Panc1 (cell line): ENCODE measurements around the gene MBD3L4. TPM values are rescaled to one million over a fixed set of nuclear protein-coding genes. Genes with fewer than 3 reads are reported as not detected.

Source experiments
- ATAC-seq: fragments of 200-7000 bp; cut with Tn5 transposase; 2 replicates; pipeline ENCODE4 v1.9.1; 2020; ENCODE audit warnings: mild to moderate bottlenecking, moderate library complexity
- BruUV-seq: library from RNA; stranded (reverse); fragments of 400-500 nt; replicated peaks from 2 replicates; lab custom pipeline; 2021; lab: Mats Ljungman, UMichigan
- CTCF ChIA-PET: fragments of 300-600 bp; sonication (Branson Sonifier 250); formaldehyde crosslinking; loops from one replicate; lab custom pipeline; 2022; ENCODE audit warnings: antibody characterized with exemption; lab: Charles Lee
- POLR2A ChIA-PET: fragments of 300-600 bp; sonication (Branson Sonifier 250); formaldehyde crosslinking; loops from one replicate; lab custom pipeline; 2022; ENCODE audit warnings: antibody characterized with exemption; lab: Charles Lee
- DNase-seq: peaks from one replicate; pipeline ENCODE4 v3.0.0-alpha.2; 2010; ENCODE audit warnings: low read depth, low spot score
- H3K27ac ChIP-seq: 2 replicates; pipeline ENCODE4 v1.5.1; 2011; ENCODE audit warnings: mild to moderate bottlenecking, low read length, inconsistent platforms
- H3K27me3 ChIP-seq: fragments of 200-500 bp; sonication (Bioruptor generic); 2 replicates; pipeline ENCODE4 v1.6.0; 2014; ENCODE audit warnings: low read length, inconsistent platforms; ENCODE audit not compliant: control insufficient read depth, insufficient read depth
- H3K36me3 ChIP-seq: fragments of 200-500 bp; sonication (Bioruptor generic); 2 replicates; pipeline ENCODE4 v1.5.1; 2014; ENCODE audit warnings: inconsistent platforms, mild to moderate bottlenecking, low read length, moderate library complexity; ENCODE audit not compliant: control insufficient read depth, insufficient read depth
- H3K4me1 ChIP-seq: 2 replicates; pipeline ENCODE4 v1.5.1; 2011; ENCODE audit warnings: inconsistent platforms, mild to moderate bottlenecking, low read length, moderate library complexity; ENCODE audit not compliant: control insufficient read depth, insufficient read depth
- H3K4me3 ChIP-seq, 2 experiments: 2 replicates each; pipeline ENCODE4 v1.5.1; 2011 to 2012; ENCODE audit warnings: low read depth in 2 of 2, low read length in 2 of 2, mild to moderate bottlenecking in 2 of 2, inconsistent platforms in 1 of 2, moderate library complexity in 1 of 2
- H3K9me3 ChIP-seq: fragments of 200-500 bp; sonication (Bioruptor generic); 2 replicates; pipeline ENCODE4 v1.5.1; 2014; ENCODE audit warnings: low read depth, mild to moderate bottlenecking, inconsistent platforms, low read length, moderate library complexity; ENCODE audit not compliant: control insufficient read depth, insufficient read depth
- POLR2AphosphoS5 ChIP-seq: IDR thresholded peaks from 2 replicates; pipeline ENCODE4 v1.6.1; 2012; ENCODE audit warnings: mild to moderate bottlenecking, low read depth, low read length, moderate library complexity
- SIN3A ChIP-seq: IDR thresholded peaks from 2 replicates; pipeline ENCODE4 v1.6.1; 2012; ENCODE audit warnings: low read depth, mild to moderate bottlenecking, low read length, moderate library complexity, borderline replicate concordance; ENCODE audit not compliant: insufficient read depth
- TCF7L2 ChIP-seq: IDR thresholded peaks from 2 replicates; pipeline ENCODE4 v1.6.1; 2011; ENCODE audit warnings: mild to moderate bottlenecking, low read depth, low read length, inconsistent platforms
- in situ Hi-C: cut with HindIII; loops from 2 replicates; pipeline ENCODE4 v1.10.0; 2016; ENCODE audit warnings: low sequenced_read_pairs, low pct_unique_long_range_greater_than_20kb
- intact Hi-C: fragments of 100-400 bp; cut with micrococcal nuclease; formaldehyde crosslinking; loops from one replicate; pipeline ENCODE4 v1.10.0; 2022; ENCODE audit not compliant: unreplicated experiment
- total RNA-seq: library from RNA; stranded (reverse); gene quantifications from one replicate; pipeline ENCODE4 v1.2.1, GENCODE V29; 2021; ENCODE audit not compliant: unreplicated experiment
- TF ChIP-seq, protein P1 (sequence below), 2 experiments: IDR thresholded peaks; 2 replicates each; pipeline ENCODE4 v1.6.1; 2011 to 2012; ENCODE audit warnings: low read depth in 2 of 2, control low read depth in 1 of 2, low read length in 1 of 2, mild to moderate bottlenecking in 1 of 2, moderate library complexity in 1 of 2; ENCODE audit not compliant: insufficient read depth in 1 of 2
- TF ChIP-seq, protein P2 (sequence below): fragments of 450-650 bp; IDR thresholded peaks from 2 replicates; pipeline ENCODE4 v1.5.1; 2017; ENCODE audit warnings: mild to moderate bottlenecking

MBD3L4 gene
- total RNA-seq, 1 experiment from 2014 or later, result not detected

DNA sequence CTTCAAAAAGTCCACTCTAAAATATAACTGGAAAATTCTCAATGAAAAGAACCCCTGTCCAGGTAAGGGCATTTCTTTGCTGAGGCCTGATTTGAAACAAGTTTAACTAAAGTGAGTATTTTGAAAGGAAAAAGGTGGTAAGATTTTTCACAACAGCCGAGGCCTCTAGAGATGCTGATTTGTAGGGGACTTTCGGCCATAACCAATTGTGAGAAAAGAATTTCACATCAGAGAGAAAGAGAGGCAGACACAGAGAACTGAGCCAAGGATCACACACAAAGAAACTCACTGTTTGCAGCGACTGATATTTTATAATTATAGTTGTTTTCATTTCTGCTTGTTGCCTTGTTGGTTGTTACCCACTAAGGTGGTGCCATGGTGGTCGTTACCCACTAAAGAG lies 43.2 kb downstream of the MBD3L4 start:
- H3K4me1 ChIP-seq, result no peaks in the 10 kb centered on the region
- no peaks in the 10 kb centered on the region for H3K36me3 ChIP-seq
- no TSS peak for BruUV-seq
- in situ Hi-C loops, result no loop called here
- H3K27ac ChIP-seq, result no peak overlapping the region
- no peaks in the 10 kb centered on the region; the same call in 1 of the 2 replicates for H3K9me3 ChIP-seq
- no peak overlapping the region for H3K4me3 ChIP-seq
- CTCF ChIA-PET, result no interaction called here
- TF ChIP-seq SIN3A (no peak), POLR2AphosphoS5 (no peak), TCF7L2 (no peak)
- TF ChIP-seq, protein P1, sequence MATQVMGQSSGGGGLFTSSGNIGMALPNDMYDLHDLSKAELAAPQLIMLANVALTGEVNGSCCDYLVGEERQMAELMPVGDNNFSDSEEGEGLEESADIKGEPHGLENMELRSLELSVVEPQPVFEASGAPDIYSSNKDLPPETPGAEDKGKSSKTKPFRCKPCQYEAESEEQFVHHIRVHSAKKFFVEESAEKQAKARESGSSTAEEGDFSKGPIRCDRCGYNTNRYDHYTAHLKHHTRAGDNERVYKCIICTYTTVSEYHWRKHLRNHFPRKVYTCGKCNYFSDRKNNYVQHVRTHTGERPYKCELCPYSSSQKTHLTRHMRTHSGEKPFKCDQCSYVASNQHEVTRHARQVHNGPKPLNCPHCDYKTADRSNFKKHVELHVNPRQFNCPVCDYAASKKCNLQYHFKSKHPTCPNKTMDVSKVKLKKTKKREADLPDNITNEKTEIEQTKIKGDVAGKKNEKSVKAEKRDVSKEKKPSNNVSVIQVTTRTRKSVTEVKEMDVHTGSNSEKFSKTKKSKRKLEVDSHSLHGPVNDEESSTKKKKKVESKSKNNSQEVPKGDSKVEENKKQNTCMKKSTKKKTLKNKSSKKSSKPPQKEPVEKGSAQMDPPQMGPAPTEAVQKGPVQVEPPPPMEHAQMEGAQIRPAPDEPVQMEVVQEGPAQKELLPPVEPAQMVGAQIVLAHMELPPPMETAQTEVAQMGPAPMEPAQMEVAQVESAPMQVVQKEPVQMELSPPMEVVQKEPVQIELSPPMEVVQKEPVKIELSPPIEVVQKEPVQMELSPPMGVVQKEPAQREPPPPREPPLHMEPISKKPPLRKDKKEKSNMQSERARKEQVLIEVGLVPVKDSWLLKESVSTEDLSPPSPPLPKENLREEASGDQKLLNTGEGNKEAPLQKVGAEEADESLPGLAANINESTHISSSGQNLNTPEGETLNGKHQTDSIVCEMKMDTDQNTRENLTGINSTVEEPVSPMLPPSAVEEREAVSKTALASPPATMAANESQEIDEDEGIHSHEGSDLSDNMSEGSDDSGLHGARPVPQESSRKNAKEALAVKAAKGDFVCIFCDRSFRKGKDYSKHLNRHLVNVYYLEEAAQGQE (IDR thresholded peaks at IDR 0.05; ENCODE audit: insufficient read depth in 1 of 2, low read depth in 2 of 2, low read length in 1 of 2), result no peak
- TF ChIP-seq, protein P2, sequence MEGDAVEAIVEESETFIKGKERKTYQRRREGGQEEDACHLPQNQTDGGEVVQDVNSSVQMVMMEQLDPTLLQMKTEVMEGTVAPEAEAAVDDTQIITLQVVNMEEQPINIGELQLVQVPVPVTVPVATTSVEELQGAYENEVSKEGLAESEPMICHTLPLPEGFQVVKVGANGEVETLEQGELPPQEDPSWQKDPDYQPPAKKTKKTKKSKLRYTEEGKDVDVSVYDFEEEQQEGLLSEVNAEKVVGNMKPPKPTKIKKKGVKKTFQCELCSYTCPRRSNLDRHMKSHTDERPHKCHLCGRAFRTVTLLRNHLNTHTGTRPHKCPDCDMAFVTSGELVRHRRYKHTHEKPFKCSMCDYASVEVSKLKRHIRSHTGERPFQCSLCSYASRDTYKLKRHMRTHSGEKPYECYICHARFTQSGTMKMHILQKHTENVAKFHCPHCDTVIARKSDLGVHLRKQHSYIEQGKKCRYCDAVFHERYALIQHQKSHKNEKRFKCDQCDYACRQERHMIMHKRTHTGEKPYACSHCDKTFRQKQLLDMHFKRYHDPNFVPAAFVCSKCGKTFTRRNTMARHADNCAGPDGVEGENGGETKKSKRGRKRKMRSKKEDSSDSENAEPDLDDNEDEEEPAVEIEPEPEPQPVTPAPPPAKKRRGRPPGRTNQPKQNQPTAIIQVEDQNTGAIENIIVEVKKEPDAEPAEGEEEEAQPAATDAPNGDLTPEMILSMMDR, result no peak
- DNase-seq, result no peak
- peaks cover 2% of the 10 kb centered on the region; the same call in 1 of the 2 replicates for H3K27me3 ChIP-seq
- intact Hi-C loops, result no loop called here
- POLR2A ChIA-PET, result no interaction called here
- ATAC-seq, result no peak

DNA sequence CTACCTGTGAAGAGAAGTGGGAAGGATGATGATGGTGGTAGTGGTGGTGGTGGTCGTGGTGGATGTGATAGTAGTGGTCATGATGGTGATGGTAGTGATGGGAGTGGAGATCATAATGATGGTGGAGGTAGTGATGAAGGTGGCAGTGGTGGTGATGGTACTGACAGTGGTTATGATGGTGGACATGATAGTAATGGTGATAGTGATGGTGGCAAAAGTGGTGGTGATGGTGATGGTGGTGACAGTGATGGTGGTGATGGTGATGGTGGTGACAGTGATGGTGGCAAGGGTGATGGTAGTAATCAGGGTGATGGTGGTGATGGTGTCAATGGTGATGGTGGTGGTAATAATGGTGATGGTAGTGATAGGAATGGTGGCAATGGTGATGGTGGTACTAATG lies 44.9 kb downstream of the MBD3L4 start:
- BruUV-seq, result no TSS peak
- POLR2A ChIA-PET, result no interaction called here
- intact Hi-C loops, result no loop called here

More for the DNA sequence above, 44.9 kb downstream of the MBD3L4 start:
- Histone ChIP-seq H3K9me3 (no peaks in the 10 kb centered on the region; the same call in 1 of the 2 replicates), H3K4me3 (no peak overlapping the region), H3K36me3 (no peaks in the 10 kb centered on the region), H3K27me3 (no peaks in the 10 kb centered on the region), H3K4me1 (no peaks in the 10 kb centered on the region), H3K27ac (no peak overlapping the region)
- no peak for TF ChIP-seq SIN3A
- TF ChIP-seq TCF7L2, result no peak
- no peak for TF ChIP-seq POLR2AphosphoS5
- TF ChIP-seq, protein P2, result no peak
- TF ChIP-seq, protein P1 (IDR thresholded peaks at IDR 0.05; ENCODE audit: insufficient read depth in 1 of 2, low read depth in 2 of 2, low read length in 1 of 2), result no peak
- DNase-seq, result no peak
- ATAC-seq, result no peak
- CTCF ChIA-PET, result no interaction called here
- in situ Hi-C loops, result no loop called here
